Activated T-cell treated with anti-CD3 and anti-CD28 coated beads for 48 hours (primary cell): Measurements from ENCODE around the gene ZCCHC14.

Experiments
- DNase-seq: peaks from one replicate; pipeline ENCODE4 v3.0.0-alpha.2; 2020; ENCODE audit warnings: low read depth

ZCCHC14 gene

DNA sequence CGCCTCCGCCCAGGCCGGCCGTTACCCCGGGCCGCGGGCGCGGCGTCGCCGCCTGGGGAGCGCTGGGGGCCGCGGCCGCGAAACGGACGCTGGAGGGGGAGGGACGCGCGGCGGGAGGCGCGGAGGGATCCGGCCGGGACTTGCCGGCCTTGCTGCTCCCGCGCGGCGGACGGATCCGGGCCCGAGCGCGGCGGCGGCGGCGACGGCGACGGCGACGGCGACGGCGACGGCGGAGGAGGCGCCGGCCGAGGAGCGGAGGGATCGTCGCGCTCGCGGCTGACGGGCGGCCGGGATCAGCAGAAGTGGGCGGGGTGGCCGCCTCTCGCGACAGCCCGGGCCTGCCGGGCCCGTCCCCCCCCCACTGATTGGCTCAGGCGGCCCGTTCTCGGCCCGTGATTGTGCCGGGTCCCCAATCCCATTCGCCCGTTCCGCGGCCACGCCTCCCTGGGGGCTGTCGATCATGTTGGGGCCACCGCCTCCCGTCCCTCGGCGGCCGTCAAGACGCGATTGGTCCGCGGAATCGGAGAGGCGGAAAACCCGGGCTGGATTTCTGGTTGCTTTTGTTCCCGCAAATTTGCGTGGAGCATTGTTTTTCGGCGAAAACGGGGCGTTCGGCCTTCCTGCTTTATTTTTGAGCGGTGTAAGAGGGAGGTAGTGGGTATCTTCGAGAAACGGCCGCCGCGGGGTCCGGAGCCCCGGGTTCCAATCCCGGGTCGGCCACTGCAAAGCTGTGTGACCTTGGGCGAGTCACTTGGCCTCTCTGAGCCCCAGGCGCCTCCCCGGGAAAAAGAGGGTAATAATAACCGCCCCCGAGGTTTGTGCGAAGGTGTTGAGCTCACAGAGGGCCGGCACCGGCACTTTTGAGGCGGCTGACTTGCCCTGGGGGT is at the start of gene ZCCHC14:
Gene ZCCHC14 (minus strand): TSS at position 304 of the 887 bp plus-strand sequence. CDS start 786 bp downstream, outside the sequence.
- DNase-seq = peak; percentile 100

- no peak for DNase-seq
Measured at GRCh38 chr16:87541872-87542234, 49.0 kb upstream of the ZCCHC14 start.

GRCh38 chr16:87541147-87541871 is 48.5 kb upstream of the ZCCHC14 start:
- no peak for DNase-seq

DNA sequence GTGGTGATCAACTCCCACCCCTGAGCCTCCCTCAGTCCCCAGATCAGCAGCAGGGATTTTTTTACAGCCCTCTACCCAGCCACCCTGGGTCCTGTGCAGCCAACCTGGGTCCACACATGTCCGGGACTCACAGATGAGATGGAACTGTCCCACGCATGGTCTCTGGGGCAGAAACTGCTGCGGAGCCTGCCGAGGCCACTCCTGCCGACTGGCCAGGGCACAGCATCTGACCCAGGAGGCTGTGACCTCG is 48.0 kb upstream of the ZCCHC14 start:
- no peak for DNase-seq

GRCh38 chr16:87540072-87540896 is 47.5 kb upstream of the ZCCHC14 start:
- no peak for DNase-seq

DNA sequence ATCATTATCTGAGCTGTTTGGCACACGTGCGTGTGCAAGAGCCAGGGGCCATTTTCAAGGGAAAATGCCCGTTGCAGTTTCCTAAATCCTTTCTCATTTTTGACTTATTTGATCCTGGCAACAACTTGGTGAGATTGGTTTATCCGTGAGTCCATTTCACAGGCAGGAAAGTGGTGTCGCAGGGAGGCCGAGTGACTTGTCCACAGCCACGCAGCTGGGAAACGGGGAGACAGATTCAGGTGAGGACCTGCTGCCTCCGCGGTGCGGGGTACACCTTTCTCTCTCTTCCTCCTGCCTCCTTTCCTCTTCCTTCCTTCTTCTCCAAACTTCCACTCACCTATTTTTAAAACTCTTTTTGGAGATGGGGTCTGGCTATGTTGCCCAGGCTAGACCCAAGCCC is 46.3 kb upstream of the ZCCHC14 start:
- no peak for DNase-seq

- DNase-seq = no peak
Measured at GRCh38 chr16:87538594-87538993, 45.8 kb upstream of the ZCCHC14 start.

- no peak for DNase-seq
Measured at GRCh38 chr16:87538160-87538559, 45.3 kb upstream of the ZCCHC14 start.

DNA sequence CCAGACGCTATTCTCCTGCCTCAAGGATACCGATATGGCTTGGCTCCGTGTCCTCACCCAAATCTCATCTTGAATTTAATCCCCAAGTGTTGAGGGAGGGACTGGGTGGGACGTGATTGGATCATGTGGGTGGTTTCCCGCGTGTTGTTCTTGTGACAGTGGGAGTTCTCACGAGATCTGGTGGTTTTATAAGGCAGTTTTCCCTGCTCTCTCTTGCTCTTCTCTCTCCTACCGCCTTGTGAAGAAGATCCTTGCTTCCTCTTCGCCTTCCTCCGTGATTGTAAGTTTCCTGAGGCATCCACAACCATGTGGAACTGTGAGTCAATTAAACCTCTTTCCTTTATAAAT is 43.9 kb upstream of the ZCCHC14 start:
- DNase-seq = no peak

DNA sequence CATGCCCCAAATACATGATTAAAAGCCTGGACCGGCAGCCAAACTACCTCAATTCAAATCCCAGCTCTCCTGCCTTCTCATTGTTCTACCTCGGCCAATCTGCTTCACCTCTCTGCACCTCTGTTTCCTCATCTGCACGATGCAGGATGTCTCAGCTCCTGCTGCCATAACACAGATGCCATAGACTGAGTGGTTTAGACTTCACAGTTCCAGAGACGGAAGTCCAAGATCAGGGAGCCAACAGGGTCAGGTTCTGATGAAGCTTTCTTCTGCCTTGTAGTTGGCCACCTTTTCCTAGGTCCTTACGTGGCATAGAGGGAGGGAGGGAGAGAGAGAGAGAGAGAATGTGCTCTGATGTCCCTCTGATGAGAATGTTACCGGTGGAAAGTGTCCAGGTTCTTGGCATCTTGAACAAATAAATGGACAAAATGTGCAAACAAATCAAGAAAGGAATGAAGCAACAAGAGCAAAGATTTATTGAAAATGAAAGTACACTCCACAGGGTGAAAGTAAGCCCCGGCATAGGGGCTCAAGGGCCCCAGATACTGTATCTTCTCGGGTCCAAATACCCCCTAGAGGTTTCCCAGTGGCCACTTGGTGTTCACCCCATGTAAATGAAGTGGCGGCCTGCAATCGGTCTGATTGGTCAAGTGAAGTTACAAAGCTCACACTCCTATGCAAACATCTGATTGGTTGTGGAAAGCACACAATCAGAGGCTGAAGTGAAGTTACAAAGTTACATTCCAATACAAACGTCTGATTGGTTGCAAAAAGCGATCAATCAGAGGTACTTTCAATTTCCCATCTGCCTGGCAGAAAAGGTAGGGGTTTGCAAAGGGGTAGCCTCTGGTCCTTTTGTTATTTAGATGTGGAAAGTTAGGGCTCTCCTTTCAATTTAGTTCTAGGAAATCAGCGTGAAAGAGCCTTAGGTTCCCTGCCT is 43.3 kb upstream of the ZCCHC14 start:
- DNase-seq = no peak

- no peak for DNase-seq
Measured at GRCh38 chr16:87535457-87535854, 42.6 kb upstream of the ZCCHC14 start.

DNA sequence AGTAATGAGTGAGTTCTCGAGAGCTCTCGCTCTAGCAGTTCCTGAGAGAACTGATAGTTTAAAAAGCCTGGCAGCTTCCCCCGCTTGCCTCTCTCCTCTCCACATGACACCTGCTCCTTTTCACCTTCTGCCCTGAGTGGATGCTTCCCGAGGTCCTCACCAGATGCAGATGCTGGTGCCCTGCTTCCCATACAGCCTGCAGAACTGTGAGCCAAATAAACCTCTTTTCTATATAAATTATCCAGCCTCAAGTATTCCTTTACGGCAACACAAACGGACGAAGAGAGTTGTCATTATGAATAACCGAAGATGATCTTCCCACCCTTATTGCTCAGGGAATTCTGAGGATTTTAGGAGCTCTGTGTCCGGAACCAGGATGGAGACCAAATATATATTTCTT is 41.9 kb upstream of the ZCCHC14 start:
- DNase-seq = no peak

GRCh38 chr16:87534030-87534653 is 41.3 kb upstream of the ZCCHC14 start:
- no peak for DNase-seq

- no peak for DNase-seq
Measured at GRCh38 chr16:87533061-87533460, 40.2 kb upstream of the ZCCHC14 start.

- no peak for DNase-seq
Measured at GRCh38 chr16:87531418-87531817, 38.6 kb upstream of the ZCCHC14 start.

DNA sequence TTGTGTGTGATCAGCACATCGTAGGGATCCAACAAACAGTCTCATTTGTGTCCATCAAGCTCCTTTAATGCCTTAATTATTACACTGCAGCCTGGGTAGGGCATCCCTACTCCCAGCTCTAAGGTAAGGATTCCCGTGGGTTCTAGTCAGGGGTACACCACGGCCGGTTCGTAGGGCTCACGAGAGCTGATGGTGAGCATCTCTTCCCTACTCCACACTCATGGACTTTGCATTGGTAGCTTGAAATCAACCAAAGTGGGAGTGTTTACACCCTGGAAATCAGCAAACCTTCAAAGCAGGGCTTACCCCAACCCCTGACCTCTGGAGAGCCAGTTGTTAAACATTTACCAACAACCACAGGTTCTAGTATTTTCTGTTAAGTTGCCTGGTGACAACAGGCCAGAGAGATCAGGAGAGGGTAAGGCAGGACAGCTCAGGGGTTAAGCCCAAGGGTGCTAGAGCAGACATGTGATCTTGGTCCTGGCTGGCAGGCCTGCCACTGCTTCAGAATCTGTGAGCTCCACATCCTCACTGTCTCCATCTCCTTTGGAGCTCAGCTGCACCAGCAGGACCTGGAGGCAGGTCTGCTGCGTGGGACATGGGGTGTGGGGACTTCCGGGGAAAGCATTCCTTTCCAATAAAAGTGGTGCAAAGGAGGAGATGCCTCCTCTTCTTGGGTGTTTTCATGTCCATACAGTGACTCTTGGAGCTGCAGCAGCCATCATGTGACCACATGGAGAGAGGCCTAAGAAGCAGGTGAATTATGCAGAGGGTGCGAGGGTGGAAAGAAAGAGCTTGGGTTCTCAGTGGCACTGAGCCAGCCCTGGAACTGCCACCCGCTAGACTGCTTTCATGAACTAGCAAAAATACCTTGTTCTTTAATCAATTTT is 36.1 kb upstream of the ZCCHC14 start:
- DNase-seq = no peak

- no peak for DNase-seq
Measured at GRCh38 chr16:87527055-87527724, 34.4 kb upstream of the ZCCHC14 start.

DNA sequence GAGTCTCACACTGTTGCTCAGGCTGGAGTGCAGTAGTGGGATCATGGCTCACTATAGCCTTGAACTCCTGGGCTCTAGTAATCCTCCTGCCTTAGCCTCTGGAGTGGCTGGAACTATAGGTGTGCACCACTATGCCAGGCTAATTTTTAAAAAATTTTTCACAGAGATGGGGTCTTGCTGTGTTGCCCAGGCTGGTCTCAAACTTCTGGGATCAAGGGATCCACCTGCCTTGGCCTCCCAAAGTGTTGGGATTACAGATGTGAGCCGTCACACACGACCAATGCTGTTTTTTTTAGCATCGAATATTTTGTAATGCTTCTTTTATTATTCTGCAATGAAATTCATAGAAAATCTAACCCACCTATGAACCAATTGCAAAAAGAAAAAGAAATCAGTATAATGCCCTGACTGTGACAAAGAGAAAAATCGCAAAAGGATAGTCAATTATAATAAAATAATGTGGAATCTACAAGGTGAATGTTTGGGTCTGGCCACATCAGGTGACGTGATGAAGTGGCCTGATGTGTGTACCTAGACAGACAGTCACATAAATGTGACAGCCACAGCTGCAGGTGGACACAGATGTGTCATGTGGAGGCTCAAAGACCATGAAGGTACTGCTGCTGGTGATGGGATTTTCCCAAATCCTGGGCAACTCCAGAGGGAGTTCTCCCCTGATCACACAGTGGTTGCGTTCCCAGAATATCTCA is 33.6 kb upstream of the ZCCHC14 start:
- no peak for DNase-seq

GRCh38 chr16:87525352-87525751 is 32.5 kb upstream of the ZCCHC14 start:
- DNase-seq = no peak
